Neuronal stem cell (in vitro differentiated cells): ENCODE measurements around the gene TFAP2E.

Experiments
- DNase-seq: peaks from one replicate; pipeline ENCODE4 v3.0.0-alpha.2; 2013; ENCODE audit warnings: low spot score
- H2AFZ ChIP-seq: one replicate; pipeline ENCODE4 v1.6.1; 2013; ENCODE audit warnings: mild to moderate bottlenecking, low read length, inconsistent platforms
- H2AK5ac ChIP-seq: 2 replicates; pipeline ENCODE4 v1.6.1; 2013; ENCODE audit warnings: low read depth, mild to moderate bottlenecking, inconsistent platforms, low read length, moderate library complexity, mixed read lengths
- H2BK120ac ChIP-seq: 2 replicates; pipeline ENCODE4 v1.6.1; 2013; ENCODE audit warnings: low read depth, mild to moderate bottlenecking, inconsistent platforms, low read length, moderate library complexity, mixed read lengths
- H2BK12ac ChIP-seq: one replicate; pipeline ENCODE4 v1.6.1; 2013; ENCODE audit warnings: low read length, inconsistent platforms
- H2BK15ac ChIP-seq: 2 replicates; pipeline ENCODE4 v1.6.1; 2013; ENCODE audit warnings: mild to moderate bottlenecking, low read length, inconsistent platforms, mixed read lengths
- H2BK5ac ChIP-seq: one replicate; pipeline ENCODE4 v1.6.1; 2013; ENCODE audit warnings: inconsistent platforms, mild to moderate bottlenecking, low read length, moderate library complexity
- H3K14ac ChIP-seq: one replicate; pipeline ENCODE4 v1.6.1; 2013; ENCODE audit warnings: low read length, inconsistent platforms
- H3K18ac ChIP-seq: 2 replicates; pipeline ENCODE4 v1.6.1; 2013; ENCODE audit warnings: low read length, inconsistent platforms
- H3K23ac ChIP-seq: 2 replicates; pipeline ENCODE4 v1.6.1; 2013; ENCODE audit warnings: low read depth, mild to moderate bottlenecking, mixed read lengths, low read length, inconsistent platforms; ENCODE audit not compliant: poor library complexity
- H3K27ac ChIP-seq: replicated peaks from 3 replicates; pipeline ENCODE4 v1.5.1; 2013; ENCODE audit warnings: low read length, inconsistent platforms
- H3K27me3 ChIP-seq, 3 experiments: 2 replicates each; pipeline ENCODE4 v1.6.1; 2013; ENCODE audit warnings: low read length in 3 of 3, mild to moderate bottlenecking in 2 of 3, inconsistent platforms in 1 of 3, low read depth in 1 of 3, mixed read lengths in 1 of 3, moderate library complexity in 1 of 3; ENCODE audit not compliant: control insufficient read depth in 3 of 3, insufficient read depth in 3 of 3
- H3K36me3 ChIP-seq, 2 donors: replicated peaks in 1 of 2; 2 replicates each; pipeline ENCODE4 v1.6.1; 2013; ENCODE audit warnings: low read length in 2 of 2; ENCODE audit not compliant: control insufficient read depth in 2 of 2, insufficient read depth in 2 of 2
- H3K4ac ChIP-seq: 2 replicates; pipeline ENCODE4 v1.6.1; 2013; ENCODE audit warnings: inconsistent platforms, mild to moderate bottlenecking, low read length, moderate library complexity
- H3K4me1 ChIP-seq, 2 donors: 1 replicate in 1 of 2; 2 replicates in 1 of 2; pipeline ENCODE4 v1.6.1; 2013; ENCODE audit warnings: low read length in 2 of 2, low read depth in 1 of 2; ENCODE audit not compliant: control insufficient read depth in 2 of 2, insufficient read depth in 1 of 2
- H3K4me2 ChIP-seq: one replicate; pipeline ENCODE4 v1.6.1; 2013; ENCODE audit warnings: mild to moderate bottlenecking, low read length, inconsistent platforms; ENCODE audit not compliant: insufficient read depth, poor library complexity, severe bottlenecking
- H3K4me3 ChIP-seq, 2 donors: 2 replicates each; pipeline ENCODE4 v1.5.1; 2013; ENCODE audit warnings: low read length in 2 of 2, mild to moderate bottlenecking in 2 of 2, inconsistent platforms in 1 of 2, moderate library complexity in 1 of 2
- H3K79me1 ChIP-seq: one replicate; pipeline ENCODE4 v1.6.1; 2013; ENCODE audit warnings: low read depth, mild to moderate bottlenecking, inconsistent platforms, low read length, moderate library complexity
- H3K9ac ChIP-seq: one replicate; pipeline ENCODE4 v1.6.1; 2013; ENCODE audit warnings: mild to moderate bottlenecking, low read depth, low read length, inconsistent platforms; ENCODE audit not compliant: poor library complexity
- H3K9me3 ChIP-seq, 2 donors: replicated peaks in 1 of 2; 2 replicates each; pipeline versions ENCODE3 to v1.6.1; 2013; ENCODE audit warnings: low read length in 2 of 2, mild to moderate bottlenecking in 2 of 2, inconsistent platforms in 1 of 2, low read depth in 1 of 2, mixed read lengths in 1 of 2, moderate library complexity in 1 of 2; ENCODE audit not compliant: control insufficient read depth in 2 of 2, insufficient read depth in 1 of 2
- H4K8ac ChIP-seq: one replicate; pipeline ENCODE4 v1.6.1; 2013; ENCODE audit warnings: low read depth, mild to moderate bottlenecking, inconsistent platforms, low read length, moderate library complexity
- H4K91ac ChIP-seq: one replicate; pipeline ENCODE4 v1.6.1; 2013; ENCODE audit warnings: low read length, low read depth, mild to moderate bottlenecking, inconsistent platforms; ENCODE audit not compliant: poor library complexity
- WGBS, 2 donors: extraction: QIAGEN DNeasy Blood & Tissue Kit; methylation state at CpG; one replicate each; pipeline ENCODE4 v1.1.7; 2013; ENCODE audit warnings: missing lambda C conversion rate in 2 of 2, mixed read lengths in 1 of 2; ENCODE audit not compliant: insufficient read length in 2 of 2, insufficient replicate concordance in 1 of 2; ENCODE audit errors: extremely low coverage in 2 of 2; 5-methylcytosine and 5-hydroxymethylcytosine counted together

TFAP2E gene

GRCh38 chr1:35600593-35600992 is 27.5 kb downstream of the TFAP2E start:
- no peak overlapping the region for H3K4ac ChIP-seq
- peaks cover 0 to under 1% of the 10 kb centered on the region in 2 donors for H3K4me1 ChIP-seq
- no peak overlapping the region for H3K9ac ChIP-seq
- H3K14ac ChIP-seq, result no peak overlapping the region
- no peak overlapping the region for H3K23ac ChIP-seq
- no peak overlapping the region for H3K4me3 ChIP-seq
- H4K91ac ChIP-seq, result no peak overlapping the region
- no peak overlapping the region for H3K18ac ChIP-seq
- no peak overlapping the region for H2AFZ ChIP-seq
- no peaks in the 10 kb centered on the region for H3K79me1 ChIP-seq
- H2BK120ac ChIP-seq, result no peak overlapping the region
- no peaks in the 10 kb centered on the region for H3K27me3 ChIP-seq
- no peak for DNase-seq
- H2AK5ac ChIP-seq, result no peak overlapping the region
- H3K9me3 ChIP-seq, result peaks cover 0 to 2% of the 10 kb centered on the region in 2 donors
- no peak overlapping the region for H2BK15ac ChIP-seq
- no peak overlapping the region for H4K8ac ChIP-seq
- H2BK5ac ChIP-seq, result no peak overlapping the region
- H3K4me2 ChIP-seq, result no peak overlapping the region
- H3K36me3 ChIP-seq, result peaks cover 19 to 74% of the 10 kb centered on the region in 2 donors
- H3K27ac ChIP-seq, result no peak overlapping the region
- no CpG with 5 or more reads among the region's 3 CpGs for WGBS, 2 donors
- no peak overlapping the region for H2BK12ac ChIP-seq

GRCh38 chr1:35603468-35603867 is 30.4 kb downstream of the TFAP2E start:
- H3K36me3 ChIP-seq, result peaks cover 20 to 93% of the 10 kb centered on the region in 2 donors
- no peak overlapping the region for H3K4me3 ChIP-seq
- H3K9ac ChIP-seq, result no peak overlapping the region
- H3K4me2 ChIP-seq, result no peak overlapping the region
- no CpG with 5 or more reads among the region's 3 CpGs for WGBS, 2 donors
- no peaks in the 10 kb centered on the region for H3K79me1 ChIP-seq
- H4K91ac ChIP-seq, result no peak overlapping the region
- no peak overlapping the region for H3K23ac ChIP-seq
- H2AFZ ChIP-seq, result no peak overlapping the region
- no peak for DNase-seq
- H3K4me1 ChIP-seq, result peaks cover 0 to 6% of the 10 kb centered on the region in 2 donors
- no peaks in the 10 kb centered on the region for H3K27me3 ChIP-seq
- no peak overlapping the region for H3K14ac ChIP-seq
- H3K9me3 ChIP-seq, result peaks cover 2 to 6% of the 10 kb centered on the region in 2 donors
- H2BK15ac ChIP-seq, result no peak overlapping the region
- no peak overlapping the region for H2AK5ac ChIP-seq
- no peak overlapping the region for H3K27ac ChIP-seq
- H3K4ac ChIP-seq, result no peak overlapping the region
- H2BK12ac ChIP-seq, result no peak overlapping the region
- no peak overlapping the region for H3K18ac ChIP-seq
- H2BK5ac ChIP-seq, result no peak overlapping the region
- H2BK120ac ChIP-seq, result no peak overlapping the region
- no peak overlapping the region for H4K8ac ChIP-seq

- Histone ChIP-seq H2BK5ac (no peak overlapping the region), H2BK15ac (no peak overlapping the region), H3K23ac (no peak overlapping the region), H3K18ac (no peak overlapping the region), H3K27me3 (no peaks in the 10 kb centered on the region), H2BK12ac (no peak overlapping the region), H3K9me3 (peaks cover 2 to 6% of the 10 kb centered on the region in 2 donors), H3K27ac (no peak overlapping the region), H3K36me3 (peaks cover 23 to 96% of the 10 kb centered on the region in 2 donors), H3K9ac (no peak overlapping the region), H3K4ac (no peak overlapping the region), H2AFZ (no peak overlapping the region), H3K4me3 (no peak overlapping the region), H2AK5ac (no peak overlapping the region), H2BK120ac (no peak overlapping the region), H3K4me1 (peaks cover 0 to 6% of the 10 kb centered on the region in 2 donors), H3K14ac (no peak overlapping the region), H4K91ac (no peak overlapping the region), H3K4me2 (no peak overlapping the region), H3K79me1 (no peaks in the 10 kb centered on the region), H4K8ac (no peak overlapping the region)
- WGBS, 2 donors, result no CpG with 5 or more reads among the region's 4 CpGs
- DNase-seq, result no peak
Observed at GRCh38 chr1:35603941-35604340, 30.8 kb downstream of the TFAP2E start.

GRCh38 chr1:35605071-35605866 is 32.2 kb downstream of the TFAP2E start:
- Histone ChIP-seq H2AK5ac (no peak overlapping the region), H3K36me3 (peaks cover 30 to 96% of the 10 kb centered on the region in 2 donors), H3K4me3 (no peak overlapping the region), H4K8ac (no peak overlapping the region), H3K4me1 (peaks cover 0 to 6% of the 10 kb centered on the region in 2 donors), H3K14ac (no peak overlapping the region), H3K18ac (no peak overlapping the region), H3K23ac (no peak overlapping the region), H2BK5ac (no peak overlapping the region), H2BK15ac (no peak overlapping the region), H2BK12ac (no peak overlapping the region), H3K9ac (no peak overlapping the region), H4K91ac (no peak overlapping the region), H2AFZ (no peak overlapping the region), H3K79me1 (no peaks in the 10 kb centered on the region), H3K4ac (no peak overlapping the region), H2BK120ac (no peak overlapping the region), H3K9me3 (peaks cover 2 to 6% of the 10 kb centered on the region in 2 donors), H3K27ac (no peak overlapping the region), H3K4me2 (no peak overlapping the region), H3K27me3 (no peaks in the 10 kb centered on the region)
- no CpG with 5 or more reads among the region's 6 CpGs for WGBS, 2 donors
- no peak for DNase-seq
